H1 (cell line): Measurements from ENCODE around the gene ESR1. TPM values are rescaled to one million over a fixed set of nuclear protein-coding genes. Genes with fewer than 3 reads are reported as not detected.

Experiments
- CTCF ChIA-PET: fragments of 300-600 bp; sonication (Branson Sonifier 250); formaldehyde crosslinking; loops from one replicate; lab custom pipeline; 2021; ENCODE audit not compliant: partially characterized antibody; lab: Charles Lee
- POLR2A ChIA-PET: fragments of 300-600 bp; sonication (Branson Sonifier 250); formaldehyde crosslinking; loops from one replicate; lab custom pipeline; 2021; ENCODE audit warnings: inconsistent platforms; ENCODE audit not compliant: partially characterized antibody; lab: Charles Lee
- DNase-seq, 2 experiments: peaks; one replicate each; pipeline versions ENCODE4 v3.0.0 to v3.0.0-alpha.2; 2010 to 2022; ENCODE audit warnings: low spot score in 2 of 2, low read depth in 1 of 2, mixed read lengths in 1 of 2
- FAIRE-seq: peaks from 2 replicates; lab custom pipeline; 2011; peaks lifted over from hg19 to GRCh38; lab: Jason Lieb, UNC
- H2AFZ ChIP-seq: 2 replicates; pipeline ENCODE4 v1.8.1; 2012; ENCODE audit warnings: low read length, inconsistent platforms
- H2AK5ac ChIP-seq: 2 replicates; pipeline ENCODE4 v1.6.1; 2013; ENCODE audit warnings: low read depth, low read length
- H2BK120ac ChIP-seq: replicated peaks from 2 replicates; pipeline ENCODE3; 2013; ENCODE audit warnings: low read depth, low read length, inconsistent platforms
- H2BK12ac ChIP-seq: 2 replicates; pipeline ENCODE4 v1.6.1; 2013; ENCODE audit warnings: low read depth, low read length
- H2BK15ac ChIP-seq: 2 replicates; pipeline ENCODE4 v1.6.1; 2013; ENCODE audit warnings: low read length
- H2BK20ac ChIP-seq: 2 replicates; pipeline ENCODE4 v1.6.1; 2013; ENCODE audit warnings: low read length
- H2BK5ac ChIP-seq: 2 replicates; pipeline ENCODE4 v1.6.1; 2013; ENCODE audit warnings: low read depth, low read length
- H3K14ac ChIP-seq: 2 replicates; pipeline ENCODE4 v1.6.1; 2013; ENCODE audit warnings: inconsistent platforms; ENCODE audit not compliant: insufficient read length
- H3K18ac ChIP-seq: 2 replicates; pipeline ENCODE4 v1.6.1; 2013; ENCODE audit warnings: low read length; ENCODE audit errors: extremely low read depth
- H3K23ac ChIP-seq: 2 replicates; pipeline ENCODE4 v1.6.1; 2013; ENCODE audit warnings: inconsistent platforms; ENCODE audit not compliant: insufficient read length
- H3K23me2 ChIP-seq: 2 replicates; pipeline ENCODE4 v1.6.1; 2013; ENCODE audit warnings: low read depth, low read length
- H3K27ac ChIP-seq: 2 replicates; pipeline ENCODE4 v1.6.1; 2011; ENCODE audit warnings: low read depth, low read length, inconsistent platforms
- H3K27me3 ChIP-seq, 4 experiments: replicated peaks in 1 of 4; 1 replicate in 1 of 4; 2 replicates in 3 of 4; pipeline versions ENCODE4 v1.6.1 to v1.8.1; 2011 to 2013; ENCODE audit warnings: low read length in 3 of 4, mild to moderate bottlenecking in 3 of 4, inconsistent platforms in 2 of 4, mixed read lengths in 2 of 4, moderate library complexity in 1 of 4; ENCODE audit not compliant: control insufficient read depth in 3 of 4, insufficient read depth in 3 of 4; ENCODE audit errors: extremely low read depth in 1 of 4
- H3K36me3 ChIP-seq, 4 experiments: 2 replicates each; pipeline versions ENCODE4 v1.6.1 to v1.8.1; 2011 to 2013; ENCODE audit warnings: mild to moderate bottlenecking in 4 of 4, low read length in 3 of 4, moderate library complexity in 2 of 4, control low read depth in 1 of 4, inconsistent platforms in 1 of 4; ENCODE audit not compliant: insufficient read depth in 4 of 4, control insufficient read depth in 2 of 4
- H3K4ac ChIP-seq: replicated peaks from 2 replicates; pipeline ENCODE3; 2013; ENCODE audit warnings: low read length, low read depth, mixed read lengths, inconsistent platforms; ENCODE audit not compliant: insufficient read length
- H3K4me1 ChIP-seq, 4 experiments: replicated peaks in 1 of 4; 1 replicate in 1 of 4; 2 replicates in 3 of 4; pipeline versions ENCODE4 v1.6.1 to v1.8.1; 2011 to 2013; ENCODE audit warnings: low read length in 3 of 4, inconsistent platforms in 2 of 4, mixed read lengths in 1 of 4; ENCODE audit not compliant: insufficient read depth in 4 of 4, control insufficient read depth in 3 of 4
- H3K4me2 ChIP-seq, 2 experiments: 2 replicates each; pipeline versions ENCODE4 v1.6.1 to v1.8.1; 2011 to 2013; ENCODE audit warnings: low read depth in 2 of 2, low read length in 2 of 2, control low read depth in 1 of 2, inconsistent platforms in 1 of 2, mild to moderate bottlenecking in 1 of 2; ENCODE audit not compliant: insufficient read depth in 1 of 2
- H3K4me3 ChIP-seq, 4 experiments: fragments of 200-600, 300-600 bp in 1 of 4; sonication (generic), shearing (Covaris generic), sonication (Bioruptor Twin) in 1 of 4; 2 replicates each; pipeline versions ENCODE4 v1.5.1 to v1.8.1; 2011 to 2016; ENCODE audit warnings: low read length in 4 of 4, low read depth in 3 of 4, control low read depth in 2 of 4, inconsistent platforms in 2 of 4, mild to moderate bottlenecking in 2 of 4, mixed read lengths in 1 of 4, moderate library complexity in 1 of 4; ENCODE audit not compliant: insufficient read depth in 2 of 4; ENCODE audit errors: extremely low read depth in 1 of 4
- H3K56ac ChIP-seq: replicated peaks from 2 replicates; pipeline ENCODE3; 2013; ENCODE audit warnings: low read depth, mild to moderate bottlenecking, mixed read lengths, low read length, inconsistent platforms; ENCODE audit not compliant: insufficient read length
- H3K79me1 ChIP-seq: 2 replicates; pipeline ENCODE4 v1.6.1; 2013; ENCODE audit warnings: low read depth, low read length, control low read depth
- H3K79me2 ChIP-seq, 2 experiments: 2 replicates each; pipeline versions ENCODE4 v1.6.1 to v1.8.1; 2012 to 2013; ENCODE audit warnings: low read length in 2 of 2, mild to moderate bottlenecking in 2 of 2, inconsistent platforms in 1 of 2; ENCODE audit not compliant: insufficient read depth in 2 of 2, control insufficient read depth in 1 of 2
- H3K9ac ChIP-seq, 4 experiments: replicated peaks in 1 of 4; 1 replicate in 1 of 4; 2 replicates in 3 of 4; pipeline versions ENCODE4 v1.6.1 to v1.8.1; 2011 to 2013; ENCODE audit warnings: low read depth in 3 of 4, low read length in 3 of 4, control low read depth in 2 of 4, mild to moderate bottlenecking in 2 of 4, moderate library complexity in 2 of 4, inconsistent platforms in 1 of 4; ENCODE audit errors: extremely low read depth in 1 of 4
- H3K9me3 ChIP-seq, 2 experiments: 2 replicates each; pipeline versions ENCODE4 v1.6.1 to v1.8.1; 2012 to 2013; ENCODE audit warnings: mild to moderate bottlenecking in 2 of 2, moderate library complexity in 2 of 2, control low read depth in 1 of 2, inconsistent platforms in 1 of 2, low read depth in 1 of 2, low read length in 1 of 2, mixed read lengths in 1 of 2; ENCODE audit not compliant: insufficient read depth in 2 of 2
- H4K20me1 ChIP-seq, 2 experiments: replicated peaks in 1 of 2; 2 replicates each; pipeline versions ENCODE3 to v1.8.1; 2011 to 2013; ENCODE audit warnings: inconsistent platforms in 2 of 2, low read length in 2 of 2, mild to moderate bottlenecking in 1 of 2; ENCODE audit not compliant: insufficient read depth in 2 of 2, control insufficient read depth in 1 of 2
- H4K5ac ChIP-seq: 2 replicates; pipeline ENCODE4 v1.6.1; 2013; ENCODE audit warnings: low read length, low read depth, mixed read lengths, inconsistent platforms; ENCODE audit not compliant: insufficient read length
- H4K8ac ChIP-seq: 2 replicates; pipeline ENCODE4 v1.8.0; 2013; ENCODE audit warnings: mild to moderate bottlenecking, moderate library complexity, low read length, inconsistent platforms; ENCODE audit not compliant: insufficient read depth; ENCODE audit errors: extremely low read depth
- H4K91ac ChIP-seq: replicated peaks from 2 replicates; pipeline ENCODE3; 2013; ENCODE audit warnings: low read length, mixed read lengths, inconsistent platforms; ENCODE audit not compliant: insufficient read length
- BACH1 ChIP-seq: IDR thresholded peaks from 2 replicates; pipeline ENCODE4 v1.6.1; 2012; ENCODE audit warnings: low read length, improper control_type of control experiment
- CEBPB ChIP-seq: IDR thresholded peaks from 2 replicates; pipeline ENCODE4 v1.6.1; 2012; ENCODE audit warnings: low read depth, low read length
- CHD1 ChIP-seq: IDR thresholded peaks from 2 replicates; pipeline ENCODE4 v1.6.1; 2012; ENCODE audit warnings: low read depth, low read length, improper control_type of control experiment
- CREB1 ChIP-seq: IDR thresholded peaks from 2 replicates; pipeline ENCODE4 v1.6.1; 2012; ENCODE audit warnings: inconsistent platforms
- EGR1 ChIP-seq: IDR thresholded peaks from 2 replicates; pipeline ENCODE4 v1.6.1; 2011; ENCODE audit warnings: low read depth, low read length, borderline replicate concordance
- EP300 ChIP-seq, 2 experiments: IDR thresholded peaks; 1 replicate in 1 of 2; 2 replicates in 1 of 2; pipeline ENCODE4 v1.6.1; 2011 to 2012; ENCODE audit warnings: low read depth in 2 of 2, low read length in 2 of 2, mild to moderate bottlenecking in 2 of 2, borderline replicate concordance in 1 of 2, inconsistent platforms in 1 of 2, moderate library complexity in 1 of 2
- HDAC2 ChIP-seq, 2 experiments: fragments of 300-600 bp in 1 of 2; sonication (generic) in 1 of 2; IDR thresholded peaks; 2 replicates each; pipeline ENCODE4 v1.6.1; 2011 to 2012; ENCODE audit warnings: low read depth in 2 of 2, low read length in 2 of 2, mild to moderate bottlenecking in 2 of 2, moderate library complexity in 2 of 2, borderline replicate concordance in 1 of 2, inconsistent platforms in 1 of 2
- HDAC6 ChIP-seq: IDR thresholded peaks from one replicate; pipeline ENCODE4 v1.7.1; 2012; ENCODE audit warnings: low read depth, mild to moderate bottlenecking, inconsistent platforms, low read length, moderate library complexity
- RFX5 ChIP-seq: IDR thresholded peaks from 2 replicates; pipeline ENCODE4 v1.6.1; 2011; ENCODE audit warnings: low read depth, low read length, improper control_type of control experiment, borderline replicate concordance
- RNF2 ChIP-seq: fragments of 200-900, 300-1000 bp; sonication (generic); IDR thresholded peaks from 2 replicates; pipeline ENCODE4 v1.7.1; 2016; ENCODE audit warnings: borderline replicate concordance, low read depth, mild to moderate bottlenecking, antibody characterized with exemption, low read length; ENCODE audit not compliant: poor library complexity, severe bottlenecking; ENCODE audit errors: missing control alignments
- SIN3A ChIP-seq, 2 experiments: IDR thresholded peaks in 1 of 2; conservative IDR thresholded peaks in 1 of 2; 2 replicates each; pipeline ENCODE4 v1.6.1; 2011 to 2012; ENCODE audit warnings: low read length in 2 of 2, improper control_type of control experiment in 1 of 2, low read depth in 1 of 2, mild to moderate bottlenecking in 1 of 2
- TBP ChIP-seq: IDR thresholded peaks from 2 replicates; pipeline ENCODE4 v1.6.1; 2011; ENCODE audit warnings: low read depth, low read length, improper control_type of control experiment
- TEAD4 ChIP-seq: IDR thresholded peaks from 2 replicates; pipeline ENCODE4 v1.6.1; 2012; ENCODE audit warnings: low read depth, low read length, inconsistent platforms, mixed read lengths
- WGBS, 2 experiments: shearing (Covaris generic) in 1 of 2; methylation state at CpG; one replicate each; pipeline versions ENCODE4 v1.1.6 to v1.1.7; 2013 to 2015; ENCODE audit warnings: low lambda C conversion rate in 2 of 2, mixed read lengths in 2 of 2, inconsistent platforms in 1 of 2, low coverage in 1 of 2, missing lambda C conversion rate in 1 of 2; ENCODE audit not compliant: insufficient replicate concordance in 2 of 2, insufficient coverage in 1 of 2, insufficient read length in 1 of 2; ENCODE audit errors: extremely low coverage in 1 of 2, missing lambda C conversion rate in 1 of 2; 5-methylcytosine and 5-hydroxymethylcytosine counted together
- polyA plus RNA-seq, 7 experiments: library from polyadenylated mRNA; depleted of rRNA in 3 of 7; stranded (reverse) in 5 of 7; unstranded in 2 of 7; fragments of >200 nt in 5 of 7; fragments of 200-250 nt in 2 of 7; gene quantifications; 1 replicate in 5 of 7; 2 replicates in 1 of 7; 4 replicates in 1 of 7; pipeline versions ENCODE4 v1.2.1 to v1.2.3, GENCODE V29; 2011 to 2013; ENCODE audit warnings: missing spikeins in 2 of 7, mixed read lengths in 2 of 7
- total RNA-seq: library from RNA; stranded (reverse); fragmentation: NEBNext Ultra II Directional; extraction: Animal tissue kit (Norgen Biotek cat#: 25700); gene quantifications from 2 replicates; pipeline ENCODE4 v1.2.1, GENCODE V29; 2021

Gene ESR1
- total and polyA plus RNA-seq, 2 of the 8 experiments (the other 6 are each of a cell fraction or from before 2014, with no cell fraction given), result 0.03 to 0.17 TPM

DNA sequence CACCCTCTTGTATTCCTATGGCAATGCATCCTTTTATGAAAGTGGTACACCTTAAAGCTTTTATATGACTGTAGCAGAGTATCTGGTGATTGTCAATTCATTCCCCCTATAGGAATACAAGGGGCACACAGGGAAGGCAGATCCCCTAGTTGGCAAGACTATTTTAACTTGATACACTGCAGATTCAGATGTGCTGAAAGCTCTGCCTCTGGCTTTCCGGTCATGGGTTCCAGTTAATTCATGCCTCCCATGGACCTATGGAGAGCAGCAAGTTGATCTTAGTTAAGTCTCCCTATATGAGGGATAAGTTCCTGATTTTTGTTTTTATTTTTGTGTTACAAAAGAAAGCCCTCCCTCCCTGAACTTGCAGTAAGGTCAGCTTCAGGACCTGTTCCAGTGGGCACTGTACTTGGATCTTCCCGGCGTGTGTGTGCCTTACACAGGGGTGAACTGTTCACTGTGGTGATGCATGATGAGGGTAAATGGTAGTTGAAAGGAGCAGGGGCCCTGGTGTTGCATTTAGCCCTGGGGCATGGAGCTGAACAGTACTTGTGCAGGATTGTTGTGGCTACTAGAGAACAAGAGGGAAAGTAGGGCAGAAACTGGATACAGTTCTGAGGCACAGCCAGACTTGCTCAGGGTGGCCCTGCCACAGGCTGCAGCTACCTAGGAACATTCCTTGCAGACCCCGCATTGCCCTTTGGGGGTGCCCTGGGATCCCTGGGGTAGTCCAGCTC lies 292.1 kb downstream of the ESR1 start:
- Histone ChIP-seq H3K4me1 (peaks cover 0 to 3% (median 0%) of the 10 kb centered on the region in 4 experiments; a peak in 1 of 7 replicates), H4K5ac (no peak overlapping the region), H2AK5ac (no peak overlapping the region), H3K56ac (no peak overlapping the region), H4K8ac (peak overlapping the region; percentile 77; the same call in 1 of the 2 replicates), H2AFZ (no peak overlapping the region), H3K23ac (no peak overlapping the region), H3K23me2 (no peaks in the 10 kb centered on the region), H3K18ac (no peak overlapping the region), H2BK15ac (no peak overlapping the region), H3K27ac (no peak overlapping the region), H2BK12ac (no peak overlapping the region), H3K79me1 (no peaks in the 10 kb centered on the region), H3K4me2 (no peak overlapping the region), H3K9ac (no peak overlapping the region), H4K91ac (no peak overlapping the region), H2BK5ac (no peak overlapping the region), H4K20me1 (no peaks in the 10 kb centered on the region), H3K9me3 (no peaks in the 10 kb centered on the region), H2BK20ac (no peak overlapping the region), H3K36me3 (no peaks in the 10 kb centered on the region), H3K79me2 (no peaks in the 10 kb centered on the region), H3K14ac (no peak overlapping the region), H3K4ac (no peak overlapping the region), H3K4me3 (no peak overlapping the region), H3K27me3 (no peaks in the 10 kb centered on the region), H2BK120ac (no peak overlapping the region)
- TF ChIP-seq HDAC6, result no peak
- TF ChIP-seq CHD1, result no peak
- TF ChIP-seq SIN3A (conservative IDR thresholded peaks at IDR 0.05 in 1 of 2, IDR thresholded peaks at IDR 0.05 in 1 of 2; ENCODE audit: low read depth in 1 of 2, low read length in 2 of 2), result no peak
- TF ChIP-seq HDAC2 (IDR thresholded peaks at IDR 0.05; ENCODE audit: borderline replicate concordance in 1 of 2, low read depth in 2 of 2, low read length in 2 of 2), result no peak
- no peak for TF ChIP-seq TEAD4
- TF ChIP-seq RNF2, result no peak
- no peak for TF ChIP-seq RFX5
- TF ChIP-seq CREB1, result no peak
- no peak for TF ChIP-seq BACH1
- TF ChIP-seq EP300 (IDR thresholded peaks at IDR 0.05; ENCODE audit: borderline replicate concordance in 1 of 2, low read depth in 2 of 2, low read length in 2 of 2), result no peak
- no peak for TF ChIP-seq TBP
- TF ChIP-seq CEBPB, result no peak
- TF ChIP-seq EGR1, result no peak
- FAIRE-seq (no peak), DNase-seq (no peak)
- ChIA-PET POLR2A (no interaction called here), CTCF (interaction anchor here (0.6 to 5.2 kb wide), 11 partner anchors 8 to 1834 kb away, joined by 3 to 29 read pairs (median 5); no protein-coding TSS in a partner anchor)
- WGBS, 2 experiments, result 89% methylated on average over 4 of the region's 4 CpGs; no CpG with 5 or more reads in 1 of the 2 experiments
